H1 (cell line): ENCODE measurements around the gene HTR1D. TPM values are rescaled to one million over a fixed set of nuclear protein-coding genes. Genes with fewer than 3 reads are reported as not detected.

Experiments
- CTCF ChIP-seq, 3 experiments: IDR thresholded peaks; 1 replicate in 2 of 3; 2 replicates in 1 of 3; pipeline versions ENCODE4 v1.5.1 to v1.6.1; 2011; ENCODE audit warnings: low read length in 3 of 3, mild to moderate bottlenecking in 3 of 3, inconsistent platforms in 2 of 3, low read depth in 1 of 3, moderate library complexity in 1 of 3; ENCODE audit not compliant: insufficient read depth in 1 of 3; ENCODE audit errors: control extremely low read depth in 1 of 3
- polyA plus RNA-seq, 7 experiments: library from polyadenylated mRNA; depleted of rRNA in 3 of 7; stranded (reverse) in 5 of 7; unstranded in 2 of 7; fragments of >200 nt in 5 of 7; fragments of 200-250 nt in 2 of 7; gene quantifications; 1 replicate in 5 of 7; 2 replicates in 1 of 7; 4 replicates in 1 of 7; pipeline versions ENCODE4 v1.2.1 to v1.2.3, GENCODE V29; 2011 to 2013; ENCODE audit warnings: missing spikeins in 2 of 7, mixed read lengths in 2 of 7
- total RNA-seq: library from RNA; stranded (reverse); fragmentation: NEBNext Ultra II Directional; extraction: Animal tissue kit (Norgen Biotek cat#: 25700); gene quantifications from 2 replicates; pipeline ENCODE4 v1.2.1, GENCODE V29; 2021

The HTR1D gene
- total and polyA plus RNA-seq, 2 of the 8 experiments (the other 6 are each of a cell fraction or from before 2014, with no cell fraction given) = 8.8 to 11.5 TPM

- peak in 1 of 3 experiments; percentile 4; a peak in 2 of 4 replicates for TF ChIP-seq CTCF (IDR thresholded peaks at IDR 0.05; ENCODE audit: control extremely low read depth in 1 of 3, insufficient read depth in 1 of 3, low read depth in 1 of 3, low read length in 3 of 3)
Measured at GRCh38 chr1:23178950-23179349, 38.4 kb downstream of the HTR1D start (continued).
